ENCODE results near the gene QRICH1. TPM values are rescaled to one million over a fixed set of nuclear protein-coding genes. Genes with fewer than 3 reads are reported as not detected.

The QRICH1 gene
- total RNA-seq, 1 experiment from 2014 or later: 123 TPM

DNA sequence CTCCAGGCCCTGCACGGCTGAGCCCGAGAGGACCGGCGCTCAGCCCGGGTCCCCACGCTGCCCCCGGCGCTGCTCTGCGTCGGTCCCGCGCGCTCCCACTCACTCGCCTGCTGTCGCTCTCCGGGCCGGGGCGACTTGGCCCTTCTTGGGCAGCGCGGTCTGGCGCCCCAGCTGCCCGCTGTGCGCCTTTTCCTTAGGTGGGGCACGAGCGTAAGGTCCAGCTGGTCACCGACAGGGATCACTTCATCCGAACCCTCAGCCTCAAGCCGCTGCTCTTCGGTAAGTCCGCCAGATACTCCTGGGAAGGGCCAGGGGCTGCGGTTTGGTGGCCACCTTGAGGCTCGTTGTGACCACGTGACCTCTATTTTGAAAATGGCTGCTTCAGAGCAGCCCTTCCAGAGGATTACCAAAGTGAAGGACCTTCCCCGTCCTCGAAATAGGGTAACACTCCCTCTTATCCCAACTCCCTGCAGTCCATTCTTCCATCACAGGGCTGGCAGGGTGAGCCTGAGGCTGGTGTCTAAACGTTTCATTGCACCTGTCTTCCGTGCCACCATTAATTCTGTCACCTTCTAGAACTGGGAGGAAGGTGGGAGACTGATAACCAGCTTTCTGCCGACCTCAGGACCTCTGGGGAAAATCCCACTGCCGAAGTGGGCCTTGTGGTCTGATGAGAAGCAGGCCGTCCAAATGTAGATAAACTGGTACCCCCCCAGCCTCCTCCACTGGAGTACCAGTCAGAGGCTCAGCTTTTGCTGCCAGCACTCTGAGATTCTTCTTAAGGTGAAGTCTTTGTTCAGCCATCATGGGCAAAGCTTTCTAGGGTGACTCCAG, 103.0 kb downstream of the QRICH1 start (continued):
- TF ChIP-seq, protein P1, sequence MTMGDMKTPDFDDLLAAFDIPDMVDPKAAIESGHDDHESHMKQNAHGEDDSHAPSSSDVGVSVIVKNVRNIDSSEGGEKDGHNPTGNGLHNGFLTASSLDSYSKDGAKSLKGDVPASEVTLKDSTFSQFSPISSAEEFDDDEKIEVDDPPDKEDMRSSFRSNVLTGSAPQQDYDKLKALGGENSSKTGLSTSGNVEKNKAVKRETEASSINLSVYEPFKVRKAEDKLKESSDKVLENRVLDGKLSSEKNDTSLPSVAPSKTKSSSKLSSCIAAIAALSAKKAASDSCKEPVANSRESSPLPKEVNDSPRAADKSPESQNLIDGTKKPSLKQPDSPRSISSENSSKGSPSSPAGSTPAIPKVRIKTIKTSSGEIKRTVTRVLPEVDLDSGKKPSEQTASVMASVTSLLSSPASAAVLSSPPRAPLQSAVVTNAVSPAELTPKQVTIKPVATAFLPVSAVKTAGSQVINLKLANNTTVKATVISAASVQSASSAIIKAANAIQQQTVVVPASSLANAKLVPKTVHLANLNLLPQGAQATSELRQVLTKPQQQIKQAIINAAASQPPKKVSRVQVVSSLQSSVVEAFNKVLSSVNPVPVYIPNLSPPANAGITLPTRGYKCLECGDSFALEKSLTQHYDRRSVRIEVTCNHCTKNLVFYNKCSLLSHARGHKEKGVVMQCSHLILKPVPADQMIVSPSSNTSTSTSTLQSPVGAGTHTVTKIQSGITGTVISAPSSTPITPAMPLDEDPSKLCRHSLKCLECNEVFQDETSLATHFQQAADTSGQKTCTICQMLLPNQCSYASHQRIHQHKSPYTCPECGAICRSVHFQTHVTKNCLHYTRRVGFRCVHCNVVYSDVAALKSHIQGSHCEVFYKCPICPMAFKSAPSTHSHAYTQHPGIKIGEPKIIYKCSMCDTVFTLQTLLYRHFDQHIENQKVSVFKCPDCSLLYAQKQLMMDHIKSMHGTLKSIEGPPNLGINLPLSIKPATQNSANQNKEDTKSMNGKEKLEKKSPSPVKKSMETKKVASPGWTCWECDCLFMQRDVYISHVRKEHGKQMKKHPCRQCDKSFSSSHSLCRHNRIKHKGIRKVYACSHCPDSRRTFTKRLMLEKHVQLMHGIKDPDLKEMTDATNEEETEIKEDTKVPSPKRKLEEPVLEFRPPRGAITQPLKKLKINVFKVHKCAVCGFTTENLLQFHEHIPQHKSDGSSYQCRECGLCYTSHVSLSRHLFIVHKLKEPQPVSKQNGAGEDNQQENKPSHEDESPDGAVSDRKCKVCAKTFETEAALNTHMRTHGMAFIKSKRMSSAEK (CRISPR knock-in tag; IDR thresholded peaks at IDR 0.05; ENCODE audit: borderline replicate concordance): no peak

DNA sequence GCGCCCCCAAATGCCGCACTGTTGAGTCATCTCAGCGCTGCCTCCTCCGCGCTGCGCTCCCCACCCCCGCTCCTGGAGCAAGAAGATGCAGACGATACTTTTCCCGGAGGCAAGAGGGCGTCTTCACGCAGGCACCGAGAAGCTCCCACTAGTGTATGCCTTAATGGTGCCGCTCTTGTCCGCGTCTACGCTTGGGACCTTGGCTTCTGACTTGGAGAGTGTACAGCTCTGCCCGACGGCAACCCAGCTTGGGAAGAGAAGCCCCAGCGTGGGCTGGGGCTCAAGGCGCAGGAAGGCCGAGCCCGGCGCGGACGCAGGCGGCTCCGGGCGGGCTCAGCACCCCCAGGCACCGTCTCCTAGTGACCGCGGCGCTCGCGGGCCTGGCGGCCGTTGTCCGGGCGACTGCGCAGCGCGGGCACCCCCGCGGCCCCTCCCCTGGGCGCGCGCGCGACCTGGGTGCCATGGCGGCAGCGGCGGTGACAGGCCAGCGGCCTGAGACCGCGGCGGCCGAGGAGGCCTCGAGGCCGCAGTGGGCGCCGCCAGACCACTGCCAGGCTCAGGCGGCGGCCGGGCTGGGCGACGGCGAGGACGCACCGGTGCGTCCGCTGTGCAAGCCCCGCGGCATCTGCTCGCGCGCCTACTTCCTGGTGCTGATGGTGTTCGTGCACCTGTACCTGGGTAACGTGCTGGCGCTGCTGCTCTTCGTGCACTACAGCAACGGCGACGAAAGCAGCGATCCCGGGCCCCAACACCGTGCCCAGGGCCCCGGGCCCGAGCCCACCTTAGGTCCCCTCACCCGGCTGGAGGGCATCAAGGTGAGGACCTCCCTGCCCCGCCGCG, 103.9 kb downstream of the QRICH1 start, which contains the start of gene P4HTM:
Gene P4HTM, plus strand, starts transcription at position 446 of the 840 bp plus-strand sequence. Its CDS starts 16 bp downstream, at position 462.
- peak; percentile 84 for DNase-seq (ENCODE audit: low spot score)
- Mint-ChIP-seq H3K36me3 (peaks cover under 1% of the 10 kb centered on the region; the same call in 1 of the 2 replicates), H3K27me3 (ENCODE audit: low read depth) (no peaks in the 10 kb centered on the region), H3K27ac (peak within 1 kb of the TSS; percentile 92), H3K4me3 (peak within 1 kb of the TSS; percentile 89), H3K4me1 (peaks cover 23% of the 10 kb centered on the region), H3K9me3 (no peaks in the 10 kb centered on the region)
- peak; percentile 74 for ATAC-seq
- ChIA-PET POLR2A (interaction anchor here (0.7 to 4.5 kb wide), 6 partner anchors 17 to 149 kb away, joined by 3 to 61 read pairs (median 8); partner anchors contain the start of genes DALRD3, NDUFAF3, QRICH1 and WDR6), CTCF (interaction anchor here (1.0 to 7.6 kb wide), 7 partner anchors 9 to 304 kb away, joined by 3 to 107 read pairs (median 38); partner anchors contain the start of genes DALRD3, NCKIPSD, NDUFAF3 and QRICH1)
- TF ChIP-seq, protein P2, sequence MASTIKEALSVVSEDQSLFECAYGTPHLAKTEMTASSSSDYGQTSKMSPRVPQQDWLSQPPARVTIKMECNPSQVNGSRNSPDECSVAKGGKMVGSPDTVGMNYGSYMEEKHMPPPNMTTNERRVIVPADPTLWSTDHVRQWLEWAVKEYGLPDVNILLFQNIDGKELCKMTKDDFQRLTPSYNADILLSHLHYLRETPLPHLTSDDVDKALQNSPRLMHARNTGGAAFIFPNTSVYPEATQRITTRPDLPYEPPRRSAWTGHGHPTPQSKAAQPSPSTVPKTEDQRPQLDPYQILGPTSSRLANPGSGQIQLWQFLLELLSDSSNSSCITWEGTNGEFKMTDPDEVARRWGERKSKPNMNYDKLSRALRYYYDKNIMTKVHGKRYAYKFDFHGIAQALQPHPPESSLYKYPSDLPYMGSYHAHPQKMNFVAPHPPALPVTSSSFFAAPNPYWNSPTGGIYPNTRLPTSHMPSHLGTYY (CRISPR knock-in tag; IDR thresholded peaks at IDR 0.05): no peak
- TF ChIP-seq, protein P3, sequence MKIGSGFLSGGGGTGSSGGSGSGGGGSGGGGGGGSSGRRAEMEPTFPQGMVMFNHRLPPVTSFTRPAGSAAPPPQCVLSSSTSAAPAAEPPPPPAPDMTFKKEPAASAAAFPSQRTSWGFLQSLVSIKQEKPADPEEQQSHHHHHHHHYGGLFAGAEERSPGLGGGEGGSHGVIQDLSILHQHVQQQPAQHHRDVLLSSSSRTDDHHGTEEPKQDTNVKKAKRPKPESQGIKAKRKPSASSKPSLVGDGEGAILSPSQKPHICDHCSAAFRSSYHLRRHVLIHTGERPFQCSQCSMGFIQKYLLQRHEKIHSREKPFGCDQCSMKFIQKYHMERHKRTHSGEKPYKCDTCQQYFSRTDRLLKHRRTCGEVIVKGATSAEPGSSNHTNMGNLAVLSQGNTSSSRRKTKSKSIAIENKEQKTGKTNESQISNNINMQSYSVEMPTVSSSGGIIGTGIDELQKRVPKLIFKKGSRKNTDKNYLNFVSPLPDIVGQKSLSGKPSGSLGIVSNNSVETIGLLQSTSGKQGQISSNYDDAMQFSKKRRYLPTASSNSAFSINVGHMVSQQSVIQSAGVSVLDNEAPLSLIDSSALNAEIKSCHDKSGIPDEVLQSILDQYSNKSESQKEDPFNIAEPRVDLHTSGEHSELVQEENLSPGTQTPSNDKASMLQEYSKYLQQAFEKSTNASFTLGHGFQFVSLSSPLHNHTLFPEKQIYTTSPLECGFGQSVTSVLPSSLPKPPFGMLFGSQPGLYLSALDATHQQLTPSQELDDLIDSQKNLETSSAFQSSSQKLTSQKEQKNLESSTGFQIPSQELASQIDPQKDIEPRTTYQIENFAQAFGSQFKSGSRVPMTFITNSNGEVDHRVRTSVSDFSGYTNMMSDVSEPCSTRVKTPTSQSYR (CRISPR knock-in tag; IDR thresholded peaks at IDR 0.05): 0 out of 2 replicates have a peak, but pooled peaks have one; percentile 70
- TF ChIP-seq MYBL2 (CRISPR knock-in tag; IDR thresholded peaks at IDR 0.05) (no peak), IRF2 (CRISPR knock-in tag; IDR thresholded peaks at IDR 0.05; ENCODE audit: borderline replicate concordance, low read depth) (no peak), CREM (CRISPR knock-in tag; IDR thresholded peaks at IDR 0.05) (no peak), CREB1 (CRISPR knock-in tag; IDR thresholded peaks at IDR 0.05) (peak; percentile 61; the same call in 1 of the 2 replicates), SP1 (CRISPR knock-in tag; conservative IDR thresholded peaks at IDR 0.05) (0 out of 2 replicates have a peak, but pooled peaks have one; percentile 11), HMGA2 (CRISPR knock-in tag; IDR thresholded peaks at IDR 0.05) (no peak)
- TF ChIP-seq, protein P4, sequence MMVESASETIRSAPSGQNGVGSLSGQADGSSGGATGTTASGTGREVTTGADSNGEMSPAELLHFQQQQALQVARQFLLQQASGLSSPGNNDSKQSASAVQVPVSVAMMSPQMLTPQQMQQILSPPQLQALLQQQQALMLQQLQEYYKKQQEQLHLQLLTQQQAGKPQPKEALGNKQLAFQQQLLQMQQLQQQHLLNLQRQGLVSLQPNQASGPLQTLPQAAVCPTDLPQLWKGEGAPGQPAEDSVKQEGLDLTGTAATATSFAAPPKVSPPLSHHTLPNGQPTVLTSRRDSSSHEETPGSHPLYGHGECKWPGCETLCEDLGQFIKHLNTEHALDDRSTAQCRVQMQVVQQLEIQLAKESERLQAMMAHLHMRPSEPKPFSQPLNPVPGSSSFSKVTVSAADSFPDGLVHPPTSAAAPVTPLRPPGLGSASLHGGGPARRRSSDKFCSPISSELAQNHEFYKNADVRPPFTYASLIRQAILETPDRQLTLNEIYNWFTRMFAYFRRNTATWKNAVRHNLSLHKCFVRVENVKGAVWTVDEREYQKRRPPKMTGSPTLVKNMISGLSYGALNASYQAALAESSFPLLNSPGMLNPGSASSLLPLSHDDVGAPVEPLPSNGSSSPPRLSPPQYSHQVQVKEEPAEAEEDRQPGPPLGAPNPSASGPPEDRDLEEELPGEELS (CRISPR knock-in tag; IDR thresholded peaks at IDR 0.05): peak; percentile 55; the same call in 1 of the 2 replicates
- TF ChIP-seq, protein P5, sequence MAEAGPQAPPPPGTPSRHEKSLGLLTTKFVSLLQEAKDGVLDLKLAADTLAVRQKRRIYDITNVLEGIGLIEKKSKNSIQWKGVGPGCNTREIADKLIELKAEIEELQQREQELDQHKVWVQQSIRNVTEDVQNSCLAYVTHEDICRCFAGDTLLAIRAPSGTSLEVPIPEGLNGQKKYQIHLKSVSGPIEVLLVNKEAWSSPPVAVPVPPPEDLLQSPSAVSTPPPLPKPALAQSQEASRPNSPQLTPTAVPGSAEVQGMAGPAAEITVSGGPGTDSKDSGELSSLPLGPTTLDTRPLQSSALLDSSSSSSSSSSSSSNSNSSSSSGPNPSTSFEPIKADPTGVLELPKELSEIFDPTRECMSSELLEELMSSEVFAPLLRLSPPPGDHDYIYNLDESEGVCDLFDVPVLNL (CRISPR knock-in tag; IDR thresholded peaks at IDR 0.05; ENCODE audit: borderline replicate concordance, low read depth): peak; percentile 42; the same call in 1 of the 2 replicates
- TF ChIP-seq, protein P6, sequence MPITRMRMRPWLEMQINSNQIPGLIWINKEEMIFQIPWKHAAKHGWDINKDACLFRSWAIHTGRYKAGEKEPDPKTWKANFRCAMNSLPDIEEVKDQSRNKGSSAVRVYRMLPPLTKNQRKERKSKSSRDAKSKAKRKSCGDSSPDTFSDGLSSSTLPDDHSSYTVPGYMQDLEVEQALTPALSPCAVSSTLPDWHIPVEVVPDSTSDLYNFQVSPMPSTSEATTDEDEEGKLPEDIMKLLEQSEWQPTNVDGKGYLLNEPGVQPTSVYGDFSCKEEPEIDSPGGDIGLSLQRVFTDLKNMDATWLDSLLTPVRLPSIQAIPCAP (CRISPR knock-in tag; IDR thresholded peaks at IDR 0.05): no peak
- TF ChIP-seq, protein P7, sequence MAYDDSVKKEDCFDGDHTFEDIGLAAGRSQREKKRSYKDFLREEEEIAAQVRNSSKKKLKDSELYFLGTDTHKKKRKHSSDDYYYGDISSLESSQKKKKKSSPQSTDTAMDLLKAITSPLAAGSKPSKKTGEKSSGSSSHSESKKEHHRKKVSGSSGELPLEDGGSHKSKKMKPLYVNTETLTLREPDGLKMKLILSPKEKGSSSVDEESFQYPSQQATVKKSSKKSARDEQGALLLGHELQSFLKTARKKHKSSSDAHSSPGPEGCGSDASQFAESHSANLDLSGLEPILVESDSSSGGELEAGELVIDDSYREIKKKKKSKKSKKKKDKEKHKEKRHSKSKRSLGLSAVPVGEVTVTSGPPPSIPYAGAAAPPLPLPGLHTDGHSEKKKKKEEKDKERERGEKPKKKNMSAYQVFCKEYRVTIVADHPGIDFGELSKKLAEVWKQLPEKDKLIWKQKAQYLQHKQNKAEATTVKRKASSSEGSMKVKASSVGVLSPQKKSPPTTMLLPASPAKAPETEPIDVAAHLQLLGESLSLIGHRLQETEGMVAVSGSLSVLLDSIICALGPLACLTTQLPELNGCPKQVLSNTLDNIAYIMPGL (CRISPR knock-in tag; IDR thresholded peaks at IDR 0.05): peak; percentile 79
- TF ChIP-seq, protein P8, sequence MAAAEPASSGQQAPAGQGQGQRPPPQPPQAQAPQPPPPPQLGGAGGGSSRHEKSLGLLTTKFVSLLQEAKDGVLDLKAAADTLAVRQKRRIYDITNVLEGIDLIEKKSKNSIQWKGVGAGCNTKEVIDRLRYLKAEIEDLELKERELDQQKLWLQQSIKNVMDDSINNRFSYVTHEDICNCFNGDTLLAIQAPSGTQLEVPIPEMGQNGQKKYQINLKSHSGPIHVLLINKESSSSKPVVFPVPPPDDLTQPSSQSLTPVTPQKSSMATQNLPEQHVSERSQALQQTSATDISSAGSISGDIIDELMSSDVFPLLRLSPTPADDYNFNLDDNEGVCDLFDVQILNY (CRISPR knock-in tag; IDR thresholded peaks at IDR 0.05): peak; percentile 34; the same call in 1 of the 2 replicates

Measured in WTC11 (cell line).